ENCODE measurements around the gene RASSF1.

The RASSF1 gene

DNA sequence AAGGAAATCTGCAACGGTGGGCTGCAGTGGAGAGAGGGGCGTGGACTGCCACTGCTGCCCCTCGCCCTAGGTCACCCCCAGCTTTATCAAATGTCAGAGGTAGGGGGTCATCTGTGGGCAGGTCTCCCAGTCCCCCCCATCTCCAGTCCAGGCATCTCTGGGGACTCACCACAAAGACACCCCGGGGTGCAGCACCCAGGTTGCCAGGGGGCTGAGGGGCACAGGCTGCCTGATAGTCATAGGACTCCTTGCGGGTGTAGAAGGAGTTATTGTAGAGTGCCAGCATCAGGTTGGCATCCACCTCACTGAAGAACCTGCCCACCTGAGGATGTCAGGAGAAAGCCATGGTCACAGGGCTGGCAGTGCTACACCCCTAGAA, 25.2 kb upstream of the RASSF1 start:
- DNase-seq (ENCODE audit: low read depth in 1 of 2, low spot score in 1 of 2), result no peak

DNA sequence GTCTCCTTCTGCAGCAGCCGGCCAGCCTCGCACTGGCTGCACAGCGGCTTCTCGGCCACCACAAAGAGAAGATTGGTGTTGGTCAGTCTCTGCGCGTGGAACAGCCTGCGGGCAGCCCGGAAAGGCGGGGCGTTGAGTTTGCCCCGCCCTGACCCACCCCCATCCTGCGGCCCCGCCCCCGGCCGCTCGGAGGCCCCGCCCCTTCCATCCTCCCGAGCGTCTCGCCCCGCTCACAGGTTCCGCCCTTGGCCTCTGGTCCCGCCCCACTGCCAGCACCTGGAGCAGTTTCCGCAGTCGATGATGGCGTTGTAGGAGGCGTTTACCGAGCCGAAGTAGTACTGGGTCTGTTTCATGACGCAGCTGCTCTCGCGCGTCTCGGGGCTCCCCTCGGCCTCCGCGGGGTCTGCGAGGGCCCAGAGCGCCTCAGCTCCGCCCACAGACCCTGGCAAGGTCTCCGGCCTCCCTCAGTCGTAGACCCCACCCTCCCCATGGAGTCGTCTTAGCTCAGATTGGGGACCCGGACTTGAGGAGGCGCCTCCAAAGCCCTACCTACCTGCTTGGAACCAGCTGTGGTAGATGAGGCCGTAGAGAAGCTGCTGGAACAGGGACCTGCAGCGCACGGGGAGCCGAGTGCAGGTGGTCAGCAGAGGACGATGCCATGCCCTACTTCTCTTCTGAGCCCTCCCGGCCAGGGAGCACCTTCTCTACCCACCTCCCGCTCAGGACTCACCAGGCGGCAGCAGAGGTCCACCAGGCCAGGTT, 24.6 kb upstream of the RASSF1 start:
- peak; percentile 87 to 89 for DNase-seq (ENCODE audit: low read depth in 1 of 2, low spot score in 1 of 2)

DNA sequence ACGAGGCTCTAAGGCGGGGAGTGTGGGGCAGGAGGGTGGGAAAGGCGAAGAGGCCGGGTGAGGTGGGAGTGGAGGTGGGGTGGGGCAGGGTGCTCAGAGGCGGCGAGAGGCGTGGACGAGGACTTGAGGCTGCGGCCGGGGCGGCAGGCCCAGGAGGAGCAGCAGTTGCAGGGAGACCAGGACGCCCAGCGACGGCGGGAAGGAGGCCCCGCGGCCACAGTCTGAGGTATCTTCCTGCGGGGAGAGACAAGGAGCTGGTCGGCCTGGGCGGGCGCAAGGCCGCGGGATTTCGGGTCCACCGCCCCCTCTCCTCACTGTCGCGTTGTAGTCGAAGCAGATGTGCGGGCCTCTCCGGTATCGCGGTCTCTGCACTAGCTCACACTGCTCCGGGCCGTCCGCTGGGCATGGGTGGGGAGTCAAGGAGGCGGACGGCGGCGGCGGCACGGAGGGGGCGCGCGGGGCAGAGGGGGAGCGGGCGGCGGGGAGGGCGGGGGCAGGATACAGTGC, 24.0 kb upstream of the RASSF1 start:
- DNase-seq (ENCODE audit: low read depth in 1 of 2, low spot score in 1 of 2), result no peak

DNA sequence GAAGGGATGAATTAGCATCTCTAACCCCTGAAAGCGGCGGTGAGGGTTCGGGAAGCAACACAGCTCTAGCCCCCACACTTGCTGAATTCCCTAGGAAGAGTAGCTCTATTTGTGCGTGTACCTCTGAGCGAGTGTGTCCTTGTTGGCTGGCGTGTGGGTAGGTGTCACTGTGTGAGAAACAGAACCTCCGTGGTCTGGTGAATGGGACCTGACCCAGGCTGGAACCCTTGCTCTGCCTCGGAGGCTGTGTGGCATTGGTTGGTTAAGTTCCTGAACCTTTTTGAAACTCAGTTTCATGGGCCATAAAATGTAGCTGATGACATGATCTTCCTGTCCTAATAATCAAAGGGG, 19.1 kb upstream of the RASSF1 start:
- no peak for DNase-seq (ENCODE audit: low read depth in 1 of 2, low spot score in 1 of 2)

DNA sequence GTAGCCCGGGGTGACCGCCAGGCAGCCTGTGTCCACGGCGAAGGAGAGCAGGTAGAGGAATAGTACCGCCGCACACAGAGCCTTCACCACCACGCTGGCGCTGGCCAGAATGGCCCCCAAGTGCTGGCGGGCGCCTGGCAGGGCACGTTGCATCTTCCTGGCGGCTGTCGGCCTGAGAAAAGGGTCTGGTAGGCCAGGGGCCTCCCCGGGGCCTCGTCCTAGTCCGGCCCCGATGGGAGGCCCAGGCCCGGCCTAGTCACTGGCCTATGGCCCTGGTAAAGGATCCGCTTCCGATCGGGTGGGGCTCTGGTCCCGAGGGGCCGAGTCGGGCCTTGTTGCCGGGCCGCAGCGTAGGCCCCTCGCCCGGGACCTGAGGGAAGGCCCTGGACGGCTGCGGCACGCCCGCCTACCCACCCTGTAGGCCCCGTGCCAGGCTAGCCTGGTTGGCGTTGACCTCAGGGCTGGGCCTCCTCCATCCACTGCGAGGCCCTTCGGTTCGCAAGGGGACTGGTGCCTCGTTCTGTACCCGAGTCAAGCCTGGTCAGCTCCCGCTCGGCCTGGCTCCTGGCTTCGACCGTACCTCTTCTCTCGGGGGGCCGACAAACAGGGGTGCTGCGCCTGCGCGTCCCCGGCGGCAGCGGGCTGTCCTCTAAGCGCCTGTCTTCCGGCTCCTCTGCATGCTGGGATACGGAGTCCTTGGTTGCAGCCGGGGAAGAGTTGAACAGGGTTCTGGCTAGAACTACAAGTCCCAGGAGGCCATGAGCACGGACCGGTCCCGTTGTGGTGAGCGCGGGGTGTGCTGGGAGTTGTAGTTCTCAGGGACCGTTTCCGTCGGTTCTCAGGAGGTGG, 18.5 kb upstream of the RASSF1 start, which contains the start of gene TMEM115:
Gene TMEM115 (minus strand): TSS at position 611 of the 849 bp plus-strand sequence. CDS start 458 bp downstream, at position 153.
- DNase-seq (ENCODE audit: low read depth in 1 of 2, low spot score in 1 of 2), result peak; percentile 81 to 89

DNA sequence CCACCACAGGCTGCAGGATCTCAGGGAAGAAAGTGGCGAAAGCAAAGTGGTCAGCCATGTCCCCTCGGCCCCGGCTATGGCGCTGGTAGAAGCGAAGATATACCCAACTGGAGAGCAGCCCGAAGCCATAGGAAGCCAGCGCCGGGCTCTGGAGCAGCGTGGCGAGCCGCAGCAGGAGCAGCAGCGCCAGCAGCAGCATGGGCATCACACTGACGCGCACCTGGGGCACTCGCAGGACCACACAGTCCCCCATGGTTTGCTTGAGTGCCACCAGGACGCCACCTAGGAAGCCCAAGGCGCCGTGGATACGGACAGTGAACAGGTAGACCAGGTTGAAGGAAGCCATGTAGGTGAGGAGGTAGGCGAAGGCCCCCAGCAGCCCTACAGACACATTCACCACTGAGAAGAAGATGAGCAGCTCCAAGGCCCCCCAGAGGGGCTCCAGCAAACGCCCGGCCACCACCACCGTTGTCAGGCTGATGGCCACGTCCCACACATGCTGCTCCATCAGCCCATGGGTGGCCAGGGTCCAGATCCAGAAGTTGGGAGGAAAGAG, 17.8 kb upstream of the RASSF1 start:
- DNase-seq (ENCODE audit: low read depth in 1 of 2, low spot score in 1 of 2), result no peak

DNA sequence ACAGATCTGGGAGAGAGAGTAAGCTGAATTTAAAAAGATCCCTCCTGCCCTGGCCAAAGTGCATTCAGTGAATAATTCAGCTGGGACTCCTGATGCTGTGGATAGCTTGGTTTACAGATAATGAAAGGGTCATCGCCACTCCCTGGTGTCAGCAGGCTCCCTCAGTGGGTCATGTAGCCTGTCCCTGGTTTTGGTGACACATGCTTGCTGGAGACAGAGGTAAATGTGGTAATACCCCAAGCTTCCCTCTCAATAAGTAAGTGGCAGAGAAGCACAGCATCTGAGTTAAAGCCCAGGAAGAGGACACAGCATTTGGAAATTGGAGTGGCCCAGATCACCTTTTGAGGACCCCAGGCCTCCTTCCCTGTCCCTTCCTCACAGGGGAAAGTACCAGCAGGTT, 16.8 kb upstream of the RASSF1 start:
- DNase-seq (ENCODE audit: low read depth in 1 of 2, low spot score in 1 of 2), result no peak

DNA sequence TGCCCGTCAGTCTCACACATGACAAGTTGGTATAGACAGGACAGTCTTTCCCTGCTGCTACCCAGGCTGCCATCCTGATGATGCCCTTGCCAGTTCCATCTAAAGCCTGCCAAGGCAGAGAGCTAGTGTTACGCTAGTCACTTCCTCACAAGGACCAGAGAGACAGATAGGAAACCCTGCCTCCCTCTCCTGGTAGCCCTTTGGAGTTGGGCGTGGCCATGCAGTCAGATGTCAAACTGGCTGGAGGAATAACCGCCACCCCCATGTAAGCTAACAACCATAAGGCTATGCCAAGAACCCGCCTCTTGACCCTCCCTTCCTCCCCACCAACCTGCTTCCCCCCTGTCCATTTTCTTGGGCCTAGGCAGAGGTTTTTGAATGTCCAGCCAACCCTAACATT, 15.9 kb upstream of the RASSF1 start:
- DNase-seq (ENCODE audit: low read depth in 1 of 2, low spot score in 1 of 2), result no peak

DNA sequence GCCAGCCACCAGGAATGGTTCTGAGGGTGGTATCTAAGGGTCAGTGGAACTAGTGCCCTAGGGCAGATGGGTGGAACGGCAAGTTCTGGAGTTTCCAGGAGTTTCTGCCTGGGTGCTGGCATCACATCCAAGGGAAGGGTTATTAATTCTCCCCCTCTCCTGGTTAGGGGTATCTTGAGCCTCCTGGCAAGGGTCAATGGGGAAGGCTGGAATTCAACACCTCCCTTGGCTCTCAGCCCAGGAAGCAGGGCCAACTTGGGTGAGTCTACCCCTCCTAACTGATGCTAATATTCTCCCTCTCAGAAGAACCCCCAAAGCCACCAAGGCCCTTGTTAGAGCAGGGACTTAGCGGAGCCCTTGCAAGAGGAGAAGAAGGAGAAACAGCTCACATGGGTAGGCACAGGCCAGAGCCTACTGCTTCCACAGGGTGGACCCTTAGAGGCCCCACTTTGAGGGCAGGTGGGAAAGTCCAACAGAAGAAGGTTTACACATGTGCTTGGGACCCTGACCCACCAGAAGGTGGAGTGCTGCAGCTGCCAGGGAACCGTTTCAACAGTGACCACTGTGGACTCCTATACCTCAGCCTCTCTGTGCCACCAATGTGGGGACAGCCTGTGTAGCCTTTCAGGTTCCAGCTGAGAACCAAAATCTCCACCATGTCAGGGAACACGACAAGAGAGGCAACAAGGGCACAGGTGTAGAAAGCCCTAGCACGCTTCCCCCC, 15.4 kb upstream of the RASSF1 start:
- DNase-seq (ENCODE audit: low read depth in 1 of 2, low spot score in 1 of 2), result no peak

DNA sequence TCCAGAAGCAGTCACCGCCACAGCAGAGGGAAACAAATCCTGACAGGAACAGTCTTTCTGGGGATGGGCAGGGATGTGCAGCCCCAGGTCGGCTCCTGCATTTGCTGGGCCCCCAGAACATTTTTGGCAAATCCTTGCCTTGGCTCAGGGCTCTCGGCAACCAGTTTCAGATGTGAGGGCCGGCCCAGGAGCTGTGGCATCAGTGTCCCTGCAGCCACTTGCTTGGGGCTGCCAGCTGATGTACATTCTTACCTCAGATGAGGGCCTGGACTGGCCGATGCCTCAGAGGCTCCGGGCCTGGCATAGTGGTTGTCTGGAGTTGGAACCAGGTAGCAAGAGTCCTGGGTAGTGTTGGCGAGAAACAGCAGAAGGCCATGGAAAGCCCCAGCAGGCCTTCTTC, 14.2 kb upstream of the RASSF1 start:
- no peak for DNase-seq (ENCODE audit: low read depth in 1 of 2, low spot score in 1 of 2)

DNA sequence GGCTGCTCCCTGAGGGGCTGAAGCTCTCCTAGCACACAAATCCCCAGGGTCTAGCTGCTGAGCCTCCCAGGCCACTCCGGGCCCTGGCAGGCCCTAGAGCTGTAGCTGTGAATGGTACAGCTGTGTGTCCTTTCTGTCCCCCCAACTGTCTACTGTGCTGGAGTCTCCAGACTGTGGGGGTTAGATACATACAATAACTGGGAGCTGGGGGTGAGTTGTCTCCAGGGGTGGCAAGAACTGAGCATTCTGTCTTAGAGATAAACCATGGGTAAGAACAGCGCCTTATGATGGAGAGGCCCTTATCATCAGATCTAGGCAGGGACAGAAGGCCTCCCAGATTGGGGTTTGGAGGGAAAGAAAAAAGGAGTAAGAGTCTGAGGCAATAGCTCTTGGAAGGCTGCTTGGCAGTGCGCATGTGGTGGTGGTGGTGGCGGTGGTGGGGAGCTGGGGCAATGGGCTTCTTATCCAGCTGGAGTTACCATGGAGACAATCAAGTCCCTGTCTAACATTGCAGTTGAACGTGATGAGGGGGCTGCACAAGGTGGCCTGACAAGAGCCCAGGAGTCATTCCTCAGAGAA, 13.6 kb upstream of the RASSF1 start:
- DNase-seq (ENCODE audit: low read depth in 1 of 2, low spot score in 1 of 2), result no peak

DNA sequence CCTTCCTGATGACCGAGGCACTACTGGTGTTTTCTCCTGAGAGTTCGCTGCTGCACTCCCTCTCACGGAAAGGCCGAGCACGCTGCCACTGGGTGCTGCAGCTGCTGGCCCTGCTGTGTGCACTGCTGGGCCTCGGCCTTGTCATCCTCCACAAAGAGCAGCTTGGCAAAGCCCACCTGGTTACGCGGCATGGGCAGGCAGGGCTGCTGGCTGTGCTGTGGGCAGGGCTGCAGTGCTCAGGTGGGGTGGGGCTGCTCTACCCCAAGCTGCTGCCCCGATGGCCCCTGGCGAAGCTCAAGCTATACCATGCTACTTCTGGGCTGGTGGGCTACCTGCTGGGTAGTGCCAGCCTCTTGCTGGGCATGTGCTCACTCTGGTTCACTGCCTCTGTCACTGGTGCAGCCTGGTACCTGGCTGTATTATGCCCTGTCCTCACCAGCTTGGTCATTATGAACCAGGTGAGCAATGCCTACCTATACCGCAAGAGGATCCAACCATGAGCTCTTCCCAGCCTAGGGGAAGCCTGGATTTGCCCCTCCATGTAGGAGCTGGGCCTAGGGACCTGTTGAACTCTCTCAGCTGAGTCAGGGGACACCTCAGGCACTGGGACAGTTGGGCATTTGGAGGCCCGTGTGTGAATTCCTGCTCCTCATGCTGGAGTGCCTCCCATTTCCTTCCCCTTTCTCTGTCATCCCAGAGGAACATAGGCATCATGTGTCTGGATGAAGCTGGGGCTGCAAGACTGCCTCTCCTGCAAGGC, 12.8 kb upstream of the RASSF1 start:
- no peak for DNase-seq (ENCODE audit: low read depth in 1 of 2, low spot score in 1 of 2)

DNA sequence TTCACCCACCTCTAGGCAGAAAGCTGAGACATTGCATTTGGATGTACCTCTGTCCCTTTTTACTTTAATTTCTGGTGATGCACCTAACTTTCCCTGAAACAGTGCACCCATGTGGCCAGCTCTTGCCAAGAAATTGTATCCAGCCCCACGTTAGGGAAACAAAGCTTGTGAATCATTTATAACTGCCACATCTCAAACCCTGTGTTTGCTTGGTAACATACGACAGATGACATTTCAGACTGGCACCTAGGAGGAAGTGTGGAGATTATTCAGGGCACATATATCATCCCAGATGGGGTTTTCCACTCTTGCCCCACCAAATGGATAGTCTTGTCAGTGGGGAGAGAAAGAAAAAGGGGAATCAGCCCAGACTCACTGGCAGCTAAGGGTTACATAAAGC, 12.1 kb upstream of the RASSF1 start:
- DNase-seq (ENCODE audit: low read depth in 1 of 2, low spot score in 1 of 2), result no peak

DNA sequence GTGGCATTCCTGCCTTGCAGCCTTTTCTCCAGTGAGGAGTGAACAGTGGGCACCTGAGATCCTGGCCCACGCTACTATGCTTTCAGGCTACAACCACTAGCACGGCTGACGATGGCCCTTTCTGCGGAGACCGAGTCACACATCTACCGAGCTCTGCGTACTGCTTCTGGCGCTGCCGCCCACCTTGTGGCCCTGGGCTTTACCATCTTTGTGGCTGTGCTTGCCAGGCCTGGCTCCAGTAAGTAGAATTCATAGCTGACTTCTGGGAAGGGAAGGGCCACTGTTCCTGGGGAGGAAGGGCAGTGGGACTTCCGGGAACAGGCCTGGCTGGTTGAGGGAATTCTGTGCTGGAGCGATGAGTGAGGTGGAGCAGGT, 10.7 kb upstream of the RASSF1 start:
- no peak for DNase-seq (ENCODE audit: low read depth in 1 of 2, low spot score in 1 of 2)

DNA sequence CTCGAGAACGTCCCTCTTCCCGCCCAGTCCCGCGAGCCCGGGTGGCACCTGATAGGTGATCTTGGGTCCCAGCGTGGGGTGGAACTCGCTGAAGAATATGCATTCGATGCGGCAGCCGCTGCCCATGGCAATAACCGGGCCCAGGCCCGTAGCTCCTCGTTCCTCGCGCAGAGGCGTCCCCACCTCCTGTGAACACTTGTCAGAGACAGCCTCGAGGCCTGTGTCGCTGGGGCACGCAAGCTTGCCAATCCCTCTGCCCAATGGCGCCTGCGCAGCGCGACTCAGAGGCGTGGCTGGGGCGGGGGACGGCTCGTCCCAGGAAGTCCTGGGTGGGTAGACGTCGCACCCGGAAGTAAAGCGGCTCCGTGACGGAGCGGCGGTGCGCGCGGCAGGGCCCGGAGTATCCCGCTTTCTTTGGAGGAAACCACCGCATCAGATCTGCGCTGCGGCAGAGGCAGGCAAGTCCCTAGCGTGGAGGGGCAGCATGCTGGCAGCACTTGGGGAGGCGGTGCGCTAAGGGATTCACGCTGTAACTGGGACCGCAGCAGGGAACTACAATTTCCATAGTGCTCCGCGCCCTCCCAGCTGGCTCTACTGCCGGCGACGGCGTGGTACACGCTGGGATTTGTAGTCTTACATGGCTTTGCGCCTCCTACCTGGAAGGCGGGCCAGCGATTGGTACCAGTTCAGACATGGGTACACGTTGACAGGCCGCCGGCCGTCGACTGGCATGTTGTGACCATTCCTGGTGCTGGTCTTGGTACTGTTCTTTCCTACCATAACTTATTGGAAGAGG, 10.1 kb upstream of the RASSF1 start, which contains the start of the genes CYB561D2 and NPRL2:
Gene CYB561D2 (plus strand): TSS at position 336 of the 796 bp plus-strand sequence. CDS start 572 bp downstream, outside the sequence.
Gene NPRL2 (minus strand): TSS at position 249 of the 796 bp plus-strand sequence. CDS start 123 bp downstream, at position 126.
- peak; percentile 99 for DNase-seq (ENCODE audit: low read depth in 1 of 2, low spot score in 1 of 2)

DNA sequence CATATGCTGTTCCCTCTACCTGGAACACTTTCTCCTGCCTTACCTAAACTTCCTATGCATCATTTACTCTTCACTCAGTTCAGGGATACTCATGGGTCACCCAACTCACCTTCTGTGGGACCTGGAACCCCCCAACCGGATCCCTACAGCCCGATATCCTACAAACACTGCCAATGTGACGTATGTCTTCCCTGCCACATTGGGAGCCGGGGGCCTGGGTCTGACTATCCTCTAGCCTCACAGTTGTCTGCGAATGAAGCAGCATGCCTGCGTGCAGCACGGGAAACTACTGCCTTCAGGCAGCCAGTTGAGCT, 9.5 kb upstream of the RASSF1 start:
- DNase-seq (ENCODE audit: low read depth in 1 of 2, low spot score in 1 of 2), result no peak

DNA sequence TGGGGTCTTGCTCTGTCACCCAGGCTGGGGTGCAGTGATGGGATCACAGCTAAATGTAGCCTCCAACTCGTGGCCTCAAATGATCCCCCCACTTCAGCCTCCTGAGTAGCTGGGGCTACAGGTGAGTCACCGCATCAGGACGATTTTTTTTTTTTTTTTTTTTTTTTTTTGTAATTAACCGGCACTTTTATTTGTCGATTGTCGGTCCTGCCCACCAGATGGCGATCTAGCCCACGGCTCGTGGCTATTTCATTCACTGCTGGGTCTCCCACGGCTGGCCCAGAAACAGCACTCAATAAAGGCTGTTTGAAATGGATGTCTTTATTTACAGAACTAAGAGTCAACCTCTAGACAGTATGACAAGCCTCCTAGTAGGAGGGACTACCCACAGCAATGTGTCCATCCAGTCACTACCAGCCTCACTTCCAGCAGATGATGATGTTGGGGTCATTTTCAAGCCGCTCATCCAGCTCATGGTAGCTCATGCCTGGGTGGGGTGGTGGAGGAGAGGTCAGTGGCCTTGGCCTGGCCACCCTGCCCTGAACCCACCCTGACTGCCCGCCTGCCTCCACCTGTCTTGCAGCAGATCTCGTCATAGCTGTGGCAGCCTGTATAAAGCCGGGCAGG, 6.7 kb upstream of the RASSF1 start:
- DNase-seq (ENCODE audit: low read depth in 1 of 2, low spot score in 1 of 2), result peak; percentile 52 to 56

DNA sequence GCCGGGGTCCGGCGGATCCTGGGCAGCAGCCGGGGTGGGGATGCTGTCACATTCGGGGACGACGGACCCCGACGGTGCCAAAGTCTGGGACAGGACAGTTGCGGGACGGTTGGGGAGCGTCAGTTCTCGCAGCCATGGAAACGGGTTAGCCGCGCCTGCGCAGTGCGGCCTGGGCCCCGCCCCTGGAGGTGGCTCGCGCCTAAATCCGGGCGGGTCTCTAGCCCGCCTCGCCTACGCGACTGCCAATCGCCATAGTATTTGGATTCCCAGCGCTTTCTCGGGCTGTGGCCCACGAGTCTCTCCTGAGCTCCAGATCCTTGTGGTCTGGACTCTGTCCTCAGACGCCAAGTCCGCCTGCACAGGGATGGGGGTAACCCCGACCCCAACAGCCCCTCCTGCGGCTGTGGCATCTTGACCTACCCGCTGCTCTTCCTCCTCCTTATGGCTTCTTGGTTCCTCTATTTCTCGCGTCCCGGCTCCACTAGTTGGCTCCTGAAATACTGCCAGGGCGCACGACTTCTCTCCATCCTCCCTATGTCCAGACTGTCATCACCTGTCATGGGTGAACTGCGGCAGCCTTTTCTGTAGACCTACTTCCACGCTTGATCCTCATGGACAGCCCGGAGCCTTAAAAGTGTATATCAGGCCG, 5.1 kb upstream of the RASSF1 start, which contains the start of gene ZMYND10:
Gene ZMYND10 (minus strand): TSS at position 147 of the 649 bp plus-strand sequence. CDS start 153 bp downstream, outside the sequence.
- peak; percentile 57 to 59 for DNase-seq (ENCODE audit: low read depth in 1 of 2, low spot score in 1 of 2)

Measured in stimulated activated CD4-positive, alpha-beta T cell treated with anti-CD3 and anti-CD28 coated beads, Interleukin-15, amount 100 ng/mL, for 1 hour (primary cell).